Brain microvascular endothelial cell (primary cell): ENCODE measurements around the gene BCL11B.

ENCODE experiments used
- DNase-seq: peaks from one replicate; pipeline ENCODE4 v3.0.0-alpha.2; 2020
- H3K27ac ChIP-seq: fragments of 250-450 bp; sonication (Bioruptor Pico); 2 replicates; pipeline ENCODE4 v1.5.1; 2020; ENCODE audit warnings: mild to moderate bottlenecking, moderate library complexity
- H3K27me3 ChIP-seq: fragments of 250-450 bp; sonication (Bioruptor Pico); replicated peaks from 2 replicates; pipeline ENCODE4 v1.5.1; 2020; ENCODE audit warnings: mild to moderate bottlenecking
- H3K36me3 ChIP-seq: fragments of 250-450 bp; sonication (Bioruptor Pico); replicated peaks from 2 replicates; pipeline ENCODE4 v1.5.1; 2020; ENCODE audit warnings: mild to moderate bottlenecking
- H3K4me3 ChIP-seq: 2 replicates; pipeline ENCODE4 v1.5.1; 2011; ENCODE audit warnings: low read depth, mild to moderate bottlenecking, control low read depth, low read length, moderate library complexity
- in situ Hi-C: cut with HindIII; loops from 2 replicates; pipeline ENCODE4 v1.10.0; 2017; ENCODE audit warnings: low sequenced_read_pairs, low pct_ligation_motif_present
- TF ChIP-seq, protein P1 (sequence below): IDR thresholded peaks from 2 replicates; pipeline ENCODE4 v1.5.1; 2011; ENCODE audit warnings: low read depth, mild to moderate bottlenecking, moderate library complexity, low read length, control low read depth, inconsistent platforms; ENCODE audit errors: missing control alignments

BCL11B gene

DNA sequence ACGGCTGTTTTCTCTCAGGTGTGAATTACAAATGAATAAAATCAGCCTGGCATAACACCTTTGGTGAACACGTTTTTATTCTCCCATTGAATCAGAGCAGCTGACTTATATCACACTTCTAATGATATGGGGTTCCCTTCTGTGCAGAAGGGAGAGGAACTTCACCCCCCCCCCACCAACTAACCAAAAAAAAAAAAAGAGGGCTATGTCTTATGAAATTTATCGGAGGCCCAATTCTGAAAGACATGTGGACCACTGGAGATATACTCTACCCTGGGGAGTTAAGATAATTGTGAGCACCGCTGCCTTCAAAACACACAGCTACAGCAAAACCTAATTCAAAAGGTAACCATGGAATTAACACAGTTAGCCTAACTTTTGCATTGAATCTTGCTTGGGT, 4.6 kb downstream of the BCL11B start:
- TF ChIP-seq, protein P1, sequence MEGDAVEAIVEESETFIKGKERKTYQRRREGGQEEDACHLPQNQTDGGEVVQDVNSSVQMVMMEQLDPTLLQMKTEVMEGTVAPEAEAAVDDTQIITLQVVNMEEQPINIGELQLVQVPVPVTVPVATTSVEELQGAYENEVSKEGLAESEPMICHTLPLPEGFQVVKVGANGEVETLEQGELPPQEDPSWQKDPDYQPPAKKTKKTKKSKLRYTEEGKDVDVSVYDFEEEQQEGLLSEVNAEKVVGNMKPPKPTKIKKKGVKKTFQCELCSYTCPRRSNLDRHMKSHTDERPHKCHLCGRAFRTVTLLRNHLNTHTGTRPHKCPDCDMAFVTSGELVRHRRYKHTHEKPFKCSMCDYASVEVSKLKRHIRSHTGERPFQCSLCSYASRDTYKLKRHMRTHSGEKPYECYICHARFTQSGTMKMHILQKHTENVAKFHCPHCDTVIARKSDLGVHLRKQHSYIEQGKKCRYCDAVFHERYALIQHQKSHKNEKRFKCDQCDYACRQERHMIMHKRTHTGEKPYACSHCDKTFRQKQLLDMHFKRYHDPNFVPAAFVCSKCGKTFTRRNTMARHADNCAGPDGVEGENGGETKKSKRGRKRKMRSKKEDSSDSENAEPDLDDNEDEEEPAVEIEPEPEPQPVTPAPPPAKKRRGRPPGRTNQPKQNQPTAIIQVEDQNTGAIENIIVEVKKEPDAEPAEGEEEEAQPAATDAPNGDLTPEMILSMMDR = no peak
- H3K36me3 ChIP-seq = no peaks in the 10 kb centered on the region
- DNase-seq = no peak
- in situ Hi-C loops = no loop called here
- peaks cover 30% of the 10 kb centered on the region for H3K27me3 ChIP-seq
- no peak overlapping the region for H3K27ac ChIP-seq
- H3K4me3 ChIP-seq = no peak overlapping the region

DNA sequence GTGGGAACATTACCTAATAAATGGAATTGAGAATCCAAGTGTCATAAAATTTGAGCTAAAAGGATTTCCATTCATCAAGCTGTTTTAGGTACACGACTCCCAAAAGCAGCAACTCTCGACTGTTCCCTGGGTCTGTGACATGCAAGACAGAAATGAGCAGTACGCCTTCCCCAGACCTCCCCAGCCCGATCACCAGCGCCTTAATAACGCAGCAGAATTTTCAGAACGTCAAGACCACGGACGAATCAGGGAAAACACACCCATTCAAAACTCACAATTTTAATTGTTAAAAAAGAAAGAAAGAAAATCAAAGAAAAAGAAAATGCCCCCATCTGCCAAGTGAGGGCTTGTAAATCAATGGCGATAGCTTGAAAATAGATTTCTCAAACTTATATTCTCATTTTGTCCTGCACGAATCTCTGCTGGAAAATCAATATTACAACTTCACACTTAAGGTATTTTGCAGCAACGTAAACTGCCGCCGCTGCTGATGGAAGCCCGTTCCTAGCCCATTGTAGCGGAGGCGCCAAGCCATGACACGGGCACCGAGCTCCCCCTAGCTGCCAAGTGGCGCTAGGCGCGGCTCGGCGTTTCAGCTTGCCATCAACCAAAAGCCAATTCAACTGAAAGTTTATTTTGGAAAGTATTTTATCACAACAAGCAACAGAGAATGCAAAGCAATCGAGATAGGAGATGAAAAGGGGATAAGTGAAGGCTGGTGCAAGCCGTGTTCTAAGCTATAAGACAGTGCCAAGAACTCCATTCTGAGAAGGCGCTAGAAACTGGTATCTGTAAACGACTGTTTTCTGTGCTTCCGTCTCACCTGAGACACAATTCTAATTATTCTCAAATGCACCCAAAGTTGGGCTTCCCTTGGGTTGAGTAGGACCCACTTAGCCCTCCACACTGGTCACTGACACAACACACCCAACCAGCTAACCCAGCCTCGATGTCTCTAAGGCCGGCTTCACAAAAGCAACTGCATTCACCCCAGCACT, 5.5 kb downstream of the BCL11B start:
- H3K4me3 ChIP-seq = no peak overlapping the region
- H3K27me3 ChIP-seq = peaks cover 26% of the 10 kb centered on the region
- H3K27ac ChIP-seq = no peak overlapping the region
- DNase-seq = peak; percentile 66
- H3K36me3 ChIP-seq = no peaks in the 10 kb centered on the region
- TF ChIP-seq, protein P1 = peak; percentile 99
- in situ Hi-C loops = no loop called here

DNA sequence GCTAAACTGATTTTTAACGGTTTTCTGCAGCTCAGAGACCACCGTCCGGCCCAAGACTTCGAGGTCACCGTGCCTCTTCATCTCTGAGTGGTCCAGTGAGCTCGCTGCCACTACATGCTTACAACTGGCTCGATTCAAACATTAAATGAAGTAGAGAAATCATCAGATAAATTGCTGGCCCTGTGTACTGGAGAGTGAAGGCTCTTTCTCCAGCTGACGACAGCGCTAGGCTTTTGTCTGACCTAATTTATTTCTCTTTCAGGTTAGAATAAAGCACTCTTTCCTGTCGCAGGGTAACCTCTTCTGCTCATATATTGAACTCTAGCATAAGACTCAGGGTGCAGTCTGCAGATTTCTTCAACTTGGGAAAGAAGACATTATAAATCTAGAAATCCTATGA, 6.4 kb downstream of the BCL11B start:
- DNase-seq = no peak
- Histone ChIP-seq H3K27me3 (peaks cover 20% of the 10 kb centered on the region), H3K4me3 (no peak overlapping the region), H3K27ac (no peak overlapping the region), H3K36me3 (no peaks in the 10 kb centered on the region)
- in situ Hi-C loops = no loop called here
- TF ChIP-seq, protein P1 = no peak

DNA sequence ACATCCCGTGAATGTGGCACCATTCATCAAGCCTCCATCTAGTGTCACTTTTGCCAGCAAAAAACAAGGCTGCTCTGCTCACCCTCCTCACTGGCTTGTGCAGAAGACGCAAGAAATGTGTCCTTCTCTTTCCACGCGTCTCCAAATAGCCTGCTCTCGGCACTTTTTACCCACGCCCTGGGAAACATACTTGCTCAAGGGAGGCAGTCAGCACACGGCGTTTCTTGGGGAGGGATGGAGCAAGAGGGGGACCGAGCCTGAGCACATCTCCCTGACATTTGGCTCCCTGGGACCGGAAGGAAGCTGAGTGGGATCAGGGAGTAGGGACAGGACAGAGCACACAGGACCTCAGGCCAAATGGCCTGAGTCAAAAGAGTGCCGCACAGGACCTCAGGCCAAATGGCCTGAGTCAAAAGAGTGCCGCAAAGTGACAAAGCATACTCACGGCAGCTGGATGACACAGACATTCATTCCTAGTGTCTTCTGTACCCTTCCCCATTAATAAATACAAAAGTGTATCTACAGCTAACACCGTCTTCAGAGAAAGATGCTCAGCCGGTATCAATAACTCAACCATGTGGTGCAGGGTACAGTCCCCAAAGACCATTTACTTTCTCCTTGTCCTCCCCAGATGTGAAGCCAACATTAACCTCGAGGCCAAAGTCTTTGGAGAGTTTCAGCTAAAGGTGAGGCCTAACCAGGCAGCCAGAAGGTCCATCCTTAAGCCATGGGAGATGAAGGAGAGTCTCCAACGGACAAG, 7.1 kb downstream of the BCL11B start:
- Histone ChIP-seq H3K4me3 (no peak overlapping the region), H3K27me3 (peaks cover 17% of the 10 kb centered on the region)

DNA sequence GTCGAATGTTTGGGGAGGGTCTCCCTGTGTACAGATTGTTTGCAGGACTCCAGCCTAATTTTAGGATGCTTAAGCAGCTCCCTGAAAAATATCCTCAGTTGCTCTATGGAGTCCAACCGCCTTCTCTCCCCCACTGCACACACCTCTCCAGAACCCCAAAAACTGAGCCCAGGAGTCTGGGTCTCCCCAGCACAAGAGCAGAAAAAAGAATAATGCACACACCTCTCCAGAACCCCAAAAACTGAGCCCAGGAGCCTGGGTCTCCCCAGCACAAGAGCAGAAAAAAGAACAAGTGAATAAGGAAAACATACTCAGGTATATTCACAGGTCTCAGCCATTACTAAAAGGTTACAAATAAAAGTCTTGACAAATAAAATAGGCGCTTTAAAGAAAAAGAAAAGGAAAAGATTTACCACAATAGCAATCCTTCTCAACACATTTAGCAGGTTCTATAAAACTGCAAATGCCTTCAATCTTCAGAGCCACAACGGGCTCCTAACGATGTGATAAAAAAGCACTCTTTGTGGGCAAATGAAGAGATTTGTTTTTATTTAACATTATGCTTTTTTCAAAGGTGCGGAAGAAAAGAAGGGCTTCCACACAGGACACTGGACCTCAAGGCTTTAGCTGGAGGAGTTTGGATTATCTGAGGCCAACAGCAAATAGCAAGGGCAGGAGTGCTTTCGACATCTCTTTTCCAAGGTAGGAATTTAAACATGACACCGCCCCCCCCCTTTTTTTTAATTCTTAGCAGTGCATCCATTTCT, 8.2 kb downstream of the BCL11B start:
- no peaks in the 10 kb centered on the region for H3K36me3 ChIP-seq
- in situ Hi-C loops = no loop called here
- DNase-seq = no peak
- H3K27ac ChIP-seq = no peak overlapping the region
- peaks cover 14% of the 10 kb centered on the region for H3K27me3 ChIP-seq
- H3K4me3 ChIP-seq = no peak overlapping the region
- TF ChIP-seq, protein P1 = no peak

More for the DNA sequence above, 7.1 kb downstream of the BCL11B start:
- in situ Hi-C loops = no loop called here
- Histone ChIP-seq H3K36me3 (no peaks in the 10 kb centered on the region), H3K27ac (no peak overlapping the region)
- TF ChIP-seq, protein P1 = no peak
- DNase-seq = no peak
